Mesenchymal stem cell (in vitro differentiated cells and primary cell): ENCODE results near the gene SEC63.
A peak's percentile ranks its signal among the peaks of the same experiment; 100 is the strongest.

Experiments used
- DNase-seq: peaks from one replicate; pipeline ENCODE4 v3.0.0-alpha.2; 2013
- H2AFZ ChIP-seq: one replicate; pipeline ENCODE4 v1.6.1; 2013; ENCODE audit warnings: low read depth, mild to moderate bottlenecking, control low read depth, inconsistent platforms, low read length, moderate library complexity
- H2AK5ac ChIP-seq: 2 replicates; pipeline ENCODE4 v1.6.1; 2013; ENCODE audit warnings: low read length, moderate library complexity, mild to moderate bottlenecking, inconsistent platforms; ENCODE audit not compliant: severe bottlenecking
- H2BK120ac ChIP-seq: one replicate; pipeline ENCODE4 v1.6.1; 2013; ENCODE audit warnings: low read depth, mild to moderate bottlenecking, inconsistent platforms, low read length, moderate library complexity
- H2BK12ac ChIP-seq, 2 experiments: one replicate each; pipeline ENCODE4 v1.6.1; 2013; ENCODE audit warnings: inconsistent platforms in 2 of 2, low read length in 2 of 2, mild to moderate bottlenecking in 2 of 2, moderate library complexity in 2 of 2, control low read depth in 1 of 2
- H2BK15ac ChIP-seq: one replicate; pipeline ENCODE4 v1.6.1; 2013; ENCODE audit warnings: mild to moderate bottlenecking, low read depth, inconsistent platforms; ENCODE audit not compliant: poor library complexity, severe bottlenecking
- H2BK5ac ChIP-seq: 2 replicates; pipeline ENCODE4 v1.6.1; 2013; ENCODE audit warnings: low read depth, mild to moderate bottlenecking, low read length, control low read depth, inconsistent platforms; ENCODE audit not compliant: poor library complexity, severe bottlenecking
- H3K14ac ChIP-seq, 2 experiments: one replicate each; pipeline ENCODE4 v1.6.1; 2013; ENCODE audit warnings: inconsistent platforms in 2 of 2, low read length in 2 of 2, control low read depth in 1 of 2, mild to moderate bottlenecking in 1 of 2, moderate library complexity in 1 of 2
- H3K18ac ChIP-seq, 2 experiments: one replicate each; pipeline ENCODE4 v1.6.1; 2013; ENCODE audit warnings: inconsistent platforms in 2 of 2, low read length in 2 of 2, control low read depth in 1 of 2, low read depth in 1 of 2, mild to moderate bottlenecking in 1 of 2
- H3K23ac ChIP-seq, 2 experiments: one replicate each; pipeline ENCODE4 v1.6.1; 2013; ENCODE audit warnings: inconsistent platforms in 2 of 2, low read length in 2 of 2, mild to moderate bottlenecking in 2 of 2, moderate library complexity in 2 of 2, control low read depth in 1 of 2
- H3K27ac ChIP-seq: 2 replicates; pipeline ENCODE4 v1.5.1; 2013; ENCODE audit warnings: mild to moderate bottlenecking, moderate library complexity, low read length, control low read depth, inconsistent platforms; ENCODE audit not compliant: poor library complexity, severe bottlenecking
- H3K27me3 ChIP-seq, 2 experiments: 2 replicates each; pipeline versions ENCODE4 v1.6.1 to v1.7.0; 2013; ENCODE audit warnings: low read length in 2 of 2, mild to moderate bottlenecking in 2 of 2, moderate library complexity in 2 of 2, control low read depth in 1 of 2, inconsistent platforms in 1 of 2; ENCODE audit not compliant: control insufficient read depth in 1 of 2, insufficient read depth in 1 of 2
- H3K36me3 ChIP-seq, 2 experiments: 2 replicates each; pipeline versions ENCODE4 v1.6.1 to v1.7.0; 2013; ENCODE audit warnings: low read length in 2 of 2, control low read depth in 1 of 2, inconsistent platforms in 1 of 2, low read depth in 1 of 2, mild to moderate bottlenecking in 1 of 2; ENCODE audit not compliant: insufficient read depth in 2 of 2, control insufficient read depth in 1 of 2
- H3K4ac ChIP-seq, 2 experiments: one replicate each; pipeline ENCODE4 v1.6.1; 2013; ENCODE audit warnings: inconsistent platforms in 2 of 2, low read length in 2 of 2, mild to moderate bottlenecking in 2 of 2, moderate library complexity in 2 of 2, control low read depth in 1 of 2, low read depth in 1 of 2
- H3K4me1 ChIP-seq: 2 replicates; pipeline ENCODE4 v1.6.1; 2013; ENCODE audit warnings: low read depth, low read length, control low read depth; ENCODE audit not compliant: control insufficient read depth, insufficient read depth
- H3K4me2 ChIP-seq: 2 replicates; pipeline ENCODE4 v1.6.1; 2013; ENCODE audit warnings: low read length, mild to moderate bottlenecking, inconsistent platforms; ENCODE audit not compliant: poor library complexity, severe bottlenecking
- H3K4me3 ChIP-seq, 2 experiments: 2 replicates each; pipeline versions ENCODE4 v1.5.1 to v1.7.0; 2013; ENCODE audit warnings: low read length in 2 of 2, mild to moderate bottlenecking in 2 of 2, control low read depth in 1 of 2, low read depth in 1 of 2; ENCODE audit not compliant: insufficient read depth in 1 of 2
- H3K79me1 ChIP-seq: replicated peaks from 2 replicates; pipeline ENCODE4 v1.6.1; 2013; ENCODE audit warnings: mild to moderate bottlenecking, control low read depth, low read length, inconsistent platforms; ENCODE audit not compliant: poor library complexity, severe bottlenecking
- H3K9ac ChIP-seq: 2 replicates; pipeline ENCODE4 v1.7.0; 2013; ENCODE audit warnings: mild to moderate bottlenecking, low read length, moderate library complexity
- H3K9me3 ChIP-seq: 2 replicates; pipeline ENCODE4 v1.7.0; 2013; ENCODE audit warnings: mild to moderate bottlenecking, low read length; ENCODE audit not compliant: control insufficient read depth
- H4K8ac ChIP-seq: one replicate; pipeline ENCODE4 v1.6.1; 2013; ENCODE audit warnings: inconsistent platforms, mild to moderate bottlenecking, low read length, moderate library complexity
- H4K91ac ChIP-seq: one replicate; pipeline ENCODE4 v1.6.1; 2013; ENCODE audit warnings: mild to moderate bottlenecking, low read length, inconsistent platforms
- WGBS: methylation state at CpG from one replicate; pipeline ENCODE4 v1.1.7; 2013; ENCODE audit warnings: mixed read lengths; 5-methylcytosine and 5-hydroxymethylcytosine counted together

Gene SEC63

DNA sequence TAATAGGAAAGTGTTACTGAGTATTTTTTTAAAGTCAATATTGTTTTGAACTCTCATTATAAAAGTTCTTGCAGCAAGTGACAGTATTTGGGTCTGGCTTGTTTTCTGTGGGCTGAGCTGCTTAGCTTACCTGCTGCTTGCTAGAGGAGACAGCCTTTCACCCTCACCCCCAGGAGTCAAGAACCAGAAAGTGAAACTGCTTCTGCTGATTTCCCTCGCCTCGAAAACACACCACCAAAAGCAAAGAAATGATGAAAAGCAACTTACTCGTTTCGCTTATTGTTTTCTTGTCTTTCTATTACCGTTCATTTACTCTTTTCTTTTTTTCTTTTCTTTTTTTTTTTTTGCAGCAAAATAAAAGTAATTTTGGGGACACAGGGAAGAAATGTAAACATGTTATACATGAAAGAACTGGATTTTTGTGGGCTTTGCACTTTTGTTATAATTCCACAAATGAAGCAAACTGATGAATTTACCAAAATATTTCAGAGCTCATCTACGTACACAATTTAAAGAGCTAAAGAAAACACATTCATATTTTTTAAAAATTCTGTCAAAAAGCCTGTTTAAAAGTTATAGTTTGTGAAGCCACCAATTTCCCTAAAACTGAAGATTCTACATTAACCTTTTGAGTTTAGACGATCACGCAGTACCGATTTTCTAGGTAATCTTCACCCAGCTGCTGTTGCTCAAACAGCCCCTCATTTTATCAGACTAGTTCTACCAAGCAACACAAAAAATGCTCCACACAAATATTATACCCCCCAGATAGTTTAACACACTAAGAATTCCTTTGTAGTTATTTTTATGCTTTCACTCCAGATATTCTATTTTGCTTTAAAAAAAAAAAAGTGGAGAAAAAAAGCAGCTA is 135.6 kb downstream of the SEC63 start:
- no peak overlapping the region for H3K4ac ChIP-seq
- no peaks in the 10 kb centered on the region for H3K9me3 ChIP-seq
- peaks cover 3 to 9% of the 10 kb centered on the region in 2 experiments for H3K27me3 ChIP-seq
- no peaks in the 10 kb centered on the region for H3K36me3 ChIP-seq
- H3K18ac ChIP-seq = no peak overlapping the region
- no peaks in the 10 kb centered on the region for H3K79me1 ChIP-seq
- no peak overlapping the region for H4K8ac ChIP-seq
- H3K9ac ChIP-seq = no peak overlapping the region
- no peak overlapping the region for H3K27ac ChIP-seq
- H4K91ac ChIP-seq = no peak overlapping the region
- H3K4me1 ChIP-seq = peaks cover 6% of the 10 kb centered on the region
- H2BK5ac ChIP-seq = no peak overlapping the region
- no peak overlapping the region for H3K23ac ChIP-seq
- H3K4me3 ChIP-seq = no peak overlapping the region
- H2AFZ ChIP-seq = no peak overlapping the region
- no peak overlapping the region for H2BK12ac ChIP-seq
- no peak for DNase-seq
- no peak overlapping the region for H3K14ac ChIP-seq
- WGBS = 84% methylated on average over 7 of the region's 9 CpGs
- no peak overlapping the region for H2AK5ac ChIP-seq
- no peak overlapping the region for H2BK15ac ChIP-seq
- H2BK120ac ChIP-seq = no peak overlapping the region
- H3K4me2 ChIP-seq = no peak overlapping the region

DNA sequence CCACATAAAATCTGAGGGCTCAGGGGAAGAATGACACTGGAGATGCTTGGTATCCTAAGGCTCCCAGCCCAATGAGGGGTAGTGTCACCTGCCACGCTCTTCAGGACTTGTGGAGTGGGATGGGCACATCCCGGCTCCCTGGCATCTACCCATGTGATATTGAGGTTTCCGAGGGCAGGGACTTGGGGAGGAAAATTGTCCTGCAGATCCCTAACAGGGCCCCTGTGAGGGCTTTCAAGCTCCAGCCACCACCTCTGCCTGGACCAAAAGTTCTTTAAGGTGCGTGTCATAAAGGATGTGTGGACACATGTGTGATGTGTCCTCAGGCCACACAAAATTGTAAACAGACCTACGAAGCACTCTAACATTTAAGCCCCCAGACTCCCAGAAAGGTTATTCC is 136.4 kb downstream of the SEC63 start:
- H2BK120ac ChIP-seq = no peak overlapping the region
- WGBS = 95% methylated on average over 3 of the region's 5 CpGs
- H3K36me3 ChIP-seq = no peaks in the 10 kb centered on the region
- no peaks in the 10 kb centered on the region for H3K9me3 ChIP-seq
- no peak overlapping the region for H4K8ac ChIP-seq
- H3K79me1 ChIP-seq = no peaks in the 10 kb centered on the region
- H2BK5ac ChIP-seq = no peak overlapping the region
- H4K91ac ChIP-seq = no peak overlapping the region
- no peak overlapping the region for H3K27ac ChIP-seq
- H2AFZ ChIP-seq = no peak overlapping the region
- H3K4me2 ChIP-seq = no peak overlapping the region
- DNase-seq = no peak
- H3K23ac ChIP-seq = no peak overlapping the region
- H2BK15ac ChIP-seq = no peak overlapping the region
- H3K18ac ChIP-seq = no peak overlapping the region
- no peak overlapping the region for H3K14ac ChIP-seq
- H3K4me1 ChIP-seq = peaks cover 9% of the 10 kb centered on the region
- no peak overlapping the region for H2BK12ac ChIP-seq
- peak overlapping the region; percentile 71 for H2AK5ac ChIP-seq
- H3K4ac ChIP-seq = no peak overlapping the region
- no peak overlapping the region for H3K9ac ChIP-seq
- H3K4me3 ChIP-seq = no peak overlapping the region
- H3K27me3 ChIP-seq = peaks cover 3 to 9% of the 10 kb centered on the region in 2 experiments

DNA sequence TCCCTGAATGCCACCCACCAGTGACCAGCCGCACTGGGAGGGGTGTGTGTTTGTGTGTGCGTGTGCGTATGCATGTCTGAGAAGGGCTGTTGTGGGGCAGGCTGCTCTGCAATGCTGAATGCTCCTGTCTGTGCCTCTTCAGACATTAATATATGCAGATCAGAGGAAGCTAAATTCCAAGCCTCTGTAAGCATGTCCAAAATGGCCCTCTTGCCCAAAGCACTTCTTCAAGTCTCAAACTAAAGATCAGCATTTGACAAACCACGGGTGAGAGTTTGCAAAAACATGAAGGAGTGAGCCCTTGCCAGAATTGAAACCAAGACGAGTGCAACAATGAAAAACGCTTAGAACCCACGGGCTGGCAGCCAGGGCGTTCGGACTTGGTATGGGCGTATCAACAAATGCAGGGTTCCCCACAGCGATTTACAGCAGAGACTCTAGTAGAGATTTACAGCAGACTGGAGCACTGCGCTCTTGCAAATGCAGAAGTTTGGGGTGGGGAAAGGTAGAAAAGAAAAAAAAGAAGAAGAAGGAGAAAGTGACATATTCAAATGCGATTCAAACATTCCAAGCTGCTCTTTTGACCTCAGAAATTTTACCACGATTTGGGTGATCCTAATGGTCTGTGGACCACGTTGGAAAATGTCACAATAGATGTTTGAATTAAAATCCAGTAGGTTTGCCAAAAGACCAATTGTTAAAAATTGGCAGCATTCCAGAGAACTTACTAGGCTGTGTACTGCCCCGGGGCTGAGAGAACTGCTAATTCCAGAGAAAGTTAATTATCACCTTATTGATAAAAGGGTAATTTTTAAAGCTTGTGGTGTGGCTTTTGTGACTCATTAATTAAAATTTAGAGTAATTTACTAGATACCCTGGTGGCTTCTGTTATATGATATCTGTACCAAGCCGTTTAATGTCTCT is 137.4 kb downstream of the SEC63 start:
- no peak overlapping the region for H2BK12ac ChIP-seq
- H3K4me1 ChIP-seq = peaks cover 12% of the 10 kb centered on the region
- no peaks in the 10 kb centered on the region for H3K36me3 ChIP-seq
- no peak overlapping the region for H2AFZ ChIP-seq
- no peak overlapping the region for H3K18ac ChIP-seq
- WGBS = 71% methylated on average over 16 of the region's 17 CpGs
- DNase-seq = no peak
- peaks cover 3 to 9% of the 10 kb centered on the region in 2 experiments for H3K27me3 ChIP-seq
- H3K4me2 ChIP-seq = no peak overlapping the region
- H3K4me3 ChIP-seq = peak overlapping the region in 1 of 2 experiments; percentile 61
- peak overlapping the region in 1 of 2 experiments; percentile 63 for H3K23ac ChIP-seq
- H4K8ac ChIP-seq = no peak overlapping the region
- H3K79me1 ChIP-seq = no peaks in the 10 kb centered on the region
- no peak overlapping the region for H3K27ac ChIP-seq
- H2BK120ac ChIP-seq = no peak overlapping the region
- H3K9me3 ChIP-seq = no peaks in the 10 kb centered on the region
- H3K4ac ChIP-seq = no peak overlapping the region
- no peak overlapping the region for H4K91ac ChIP-seq
- H3K14ac ChIP-seq = peak overlapping the region in 1 of 2 experiments; percentile 28
- H2BK5ac ChIP-seq = no peak overlapping the region
- no peak overlapping the region for H2AK5ac ChIP-seq
- no peak overlapping the region for H2BK15ac ChIP-seq
- peak overlapping the region; percentile 49 for H3K9ac ChIP-seq

DNA sequence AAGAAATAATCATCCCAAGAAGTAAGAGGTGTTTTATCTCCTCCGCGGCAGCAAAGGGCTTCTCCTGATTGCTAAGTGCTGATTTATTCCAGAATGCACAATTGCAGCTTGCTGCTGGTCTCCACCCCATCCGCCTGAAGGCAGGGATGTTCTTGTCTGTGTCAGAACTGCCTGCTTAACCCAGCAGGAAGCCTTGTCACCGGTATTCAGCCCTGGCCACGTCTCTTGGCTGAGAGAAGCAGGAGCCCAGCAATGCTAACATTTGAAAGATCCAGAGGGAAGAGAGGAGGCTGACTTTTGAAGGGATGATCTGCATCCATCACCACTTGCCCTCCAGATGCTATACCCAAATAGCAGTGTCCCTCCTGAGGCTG is 138.1 kb downstream of the SEC63 start:
- no peaks in the 10 kb centered on the region for H3K9me3 ChIP-seq
- H3K27me3 ChIP-seq = peaks cover 3 to 9% of the 10 kb centered on the region in 2 experiments
- WGBS = 15% methylated on average over 5 of the region's 5 CpGs
- peak overlapping the region in 1 of 2 experiments; percentile 61 for H3K4me3 ChIP-seq
- H2AFZ ChIP-seq = no peak overlapping the region
- no peak overlapping the region for H3K27ac ChIP-seq
- no peaks in the 10 kb centered on the region for H3K79me1 ChIP-seq
- H2BK5ac ChIP-seq = no peak overlapping the region
- no peak for DNase-seq
- no peak overlapping the region for H2AK5ac ChIP-seq
- H2BK15ac ChIP-seq = no peak overlapping the region
- H4K91ac ChIP-seq = no peak overlapping the region
- H3K18ac ChIP-seq = no peak overlapping the region
- H3K14ac ChIP-seq = peak overlapping the region in 1 of 2 experiments; percentile 28
- no peaks in the 10 kb centered on the region for H3K36me3 ChIP-seq
- H3K4ac ChIP-seq = no peak overlapping the region
- H3K4me2 ChIP-seq = no peak overlapping the region
- peak overlapping the region; percentile 49 for H3K9ac ChIP-seq
- peak overlapping the region in 1 of 2 experiments; percentile 63 for H3K23ac ChIP-seq
- no peak overlapping the region for H2BK120ac ChIP-seq
- no peak overlapping the region for H4K8ac ChIP-seq
- H2BK12ac ChIP-seq = no peak overlapping the region
- H3K4me1 ChIP-seq = peaks cover 14% of the 10 kb centered on the region
